HUES6 (cell line): Measurements from ENCODE around the gene ARHGAP8.
"Not testable (repeated sequence)": the region's sequence is repeated elsewhere in the genome, so short reads cannot be mapped to it uniquely, and the experiment has no call there.

Experiments
- H3K27ac ChIP-seq: 2 replicates; pipeline ENCODE4 v1.7.0; 2013; ENCODE audit warnings: low read depth, mild to moderate bottlenecking, low read length, inconsistent platforms
- H3K27me3 ChIP-seq: 2 replicates; pipeline ENCODE4 v1.6.1; 2013; ENCODE audit warnings: low read length; ENCODE audit not compliant: control insufficient read depth, insufficient read depth
- H3K36me3 ChIP-seq: 2 replicates; pipeline ENCODE4 v1.6.1; 2013; ENCODE audit warnings: low read length; ENCODE audit not compliant: control insufficient read depth, insufficient read depth
- H3K4me1 ChIP-seq: 2 replicates; pipeline ENCODE4 v1.6.1; 2013; ENCODE audit warnings: low read length; ENCODE audit not compliant: control insufficient read depth, insufficient read depth
- H3K4me3 ChIP-seq: 2 replicates; pipeline ENCODE4 v1.5.1; 2013; ENCODE audit warnings: low read depth, low read length
- H3K9ac ChIP-seq: one replicate; pipeline ENCODE4 v1.6.1; 2013; ENCODE audit warnings: mild to moderate bottlenecking, low read length
- H3K9me3 ChIP-seq: 2 replicates; pipeline ENCODE4 v1.6.1; 2013; ENCODE audit warnings: low read depth, low read length; ENCODE audit not compliant: control insufficient read depth, insufficient read depth

The ARHGAP8 gene

DNA sequence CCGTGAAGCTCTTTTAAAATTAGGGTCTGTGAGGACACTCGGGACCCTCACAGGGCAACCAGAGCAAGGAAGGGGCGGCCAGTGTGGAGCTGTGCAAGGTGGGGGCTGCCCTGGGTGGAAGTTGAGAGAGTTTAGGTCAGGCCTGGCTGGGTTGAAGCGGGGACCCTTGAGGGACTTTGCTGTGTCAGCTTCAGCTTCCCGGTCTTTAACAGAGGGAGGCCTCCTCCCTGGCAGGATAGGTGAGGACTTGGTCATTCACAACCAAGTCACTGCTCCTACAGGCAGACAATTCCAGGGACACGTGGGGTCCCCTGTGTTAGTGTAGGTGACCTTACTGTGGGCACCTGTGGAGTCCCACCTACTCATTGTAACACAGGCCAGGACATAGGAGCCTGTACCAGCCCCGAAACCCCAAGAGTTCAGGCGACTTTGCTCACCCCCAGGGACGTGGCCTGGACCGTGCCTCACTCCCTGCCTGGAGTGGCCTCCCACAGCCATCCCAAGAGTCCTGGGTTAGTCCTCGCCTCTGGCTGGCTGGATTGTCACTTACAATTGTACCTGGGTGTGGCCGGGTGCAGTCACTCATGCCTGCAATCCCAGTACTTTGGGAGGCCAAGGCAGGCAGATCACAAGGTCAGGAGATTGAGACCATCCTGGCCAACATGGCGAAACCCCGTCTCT is 18.8 kb upstream of the ARHGAP8 start:
- Histone ChIP-seq H3K27ac (no peak overlapping the region), H3K4me1 (peaks cover 16% of the 10 kb centered on the region), H3K9me3 (no peaks in the 10 kb centered on the region)

DNA sequence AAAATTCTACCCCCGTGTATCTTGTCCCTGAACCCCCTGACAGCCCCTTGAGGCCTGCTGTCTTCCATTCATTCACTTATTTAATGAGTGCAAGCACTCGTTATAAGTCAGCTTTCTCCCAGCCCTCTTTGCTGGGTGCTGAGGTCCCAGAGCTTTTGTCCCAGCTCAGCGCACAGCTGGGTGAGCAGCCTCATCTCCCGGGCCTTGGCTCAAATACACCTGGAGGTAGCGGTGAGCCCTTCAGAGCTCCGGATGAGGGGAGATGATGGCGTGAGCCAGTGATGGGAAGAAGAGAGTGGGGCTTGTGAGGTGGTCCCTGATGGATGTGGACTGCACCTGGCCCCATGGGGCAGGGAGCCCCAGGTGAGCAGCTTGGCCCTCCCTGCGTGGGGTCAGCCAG is 18.1 kb upstream of the ARHGAP8 start:
- Histone ChIP-seq H3K9me3 (no peaks in the 10 kb centered on the region), H3K27me3 (no peaks in the 10 kb centered on the region), H3K4me1 (peaks cover 19% of the 10 kb centered on the region), H3K36me3 (peaks cover 6% of the 10 kb centered on the region; the same call in 1 of the 2 replicates), H3K9ac (no peak overlapping the region), H3K27ac (no peak overlapping the region), H3K4me3 (no peak overlapping the region)

More for the DNA sequence above, 18.8 kb upstream of the ARHGAP8 start:
- no peak overlapping the region for H3K9ac ChIP-seq
- no peak overlapping the region for H3K4me3 ChIP-seq
- no peaks in the 10 kb centered on the region for H3K27me3 ChIP-seq
- H3K36me3 ChIP-seq = peaks cover 8% of the 10 kb centered on the region; the same call in 1 of the 2 replicates

DNA sequence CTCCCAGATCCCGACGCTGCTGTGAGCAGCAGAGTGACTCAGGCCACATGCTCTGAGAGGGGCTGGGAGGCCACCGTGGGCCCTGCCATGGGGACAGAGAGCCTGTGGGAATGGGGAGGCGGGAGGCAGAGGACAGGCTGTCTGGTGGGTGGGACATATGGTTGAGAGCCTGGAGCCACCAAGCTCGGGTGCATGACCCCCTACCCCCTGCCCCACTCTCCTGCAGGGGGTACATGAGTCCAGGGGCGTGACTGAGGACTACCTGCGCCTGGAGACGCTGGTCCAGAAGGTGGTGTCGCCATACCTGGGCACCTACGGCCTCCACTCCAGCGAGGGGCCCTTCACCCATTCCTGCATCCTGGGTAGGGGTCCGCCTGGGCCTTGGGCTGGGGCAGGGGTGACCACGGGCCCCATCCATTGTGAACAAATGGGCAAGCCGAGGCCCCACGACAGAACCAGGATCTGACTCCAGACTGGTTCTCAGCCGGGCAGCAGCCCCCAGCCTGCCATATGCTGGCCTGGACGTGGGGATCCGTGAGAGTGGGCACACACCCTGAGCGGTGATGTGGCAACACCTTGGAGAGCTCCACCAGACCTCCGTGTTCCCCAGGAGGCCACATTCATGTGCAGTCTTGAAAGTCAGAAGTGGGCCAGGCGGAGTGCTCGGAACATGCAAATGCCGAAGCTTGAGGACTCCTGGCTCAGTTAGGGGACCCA is 17.4 kb upstream of the ARHGAP8 start:
- Histone ChIP-seq H3K27me3 (no peaks in the 10 kb centered on the region), H3K4me3 (no peak overlapping the region), H3K36me3 (peaks cover 4% of the 10 kb centered on the region; the same call in 1 of the 2 replicates), H3K9me3 (no peaks in the 10 kb centered on the region), H3K9ac (no peak overlapping the region), H3K27ac (no peak overlapping the region), H3K4me1 (peaks cover 22% of the 10 kb centered on the region)

DNA sequence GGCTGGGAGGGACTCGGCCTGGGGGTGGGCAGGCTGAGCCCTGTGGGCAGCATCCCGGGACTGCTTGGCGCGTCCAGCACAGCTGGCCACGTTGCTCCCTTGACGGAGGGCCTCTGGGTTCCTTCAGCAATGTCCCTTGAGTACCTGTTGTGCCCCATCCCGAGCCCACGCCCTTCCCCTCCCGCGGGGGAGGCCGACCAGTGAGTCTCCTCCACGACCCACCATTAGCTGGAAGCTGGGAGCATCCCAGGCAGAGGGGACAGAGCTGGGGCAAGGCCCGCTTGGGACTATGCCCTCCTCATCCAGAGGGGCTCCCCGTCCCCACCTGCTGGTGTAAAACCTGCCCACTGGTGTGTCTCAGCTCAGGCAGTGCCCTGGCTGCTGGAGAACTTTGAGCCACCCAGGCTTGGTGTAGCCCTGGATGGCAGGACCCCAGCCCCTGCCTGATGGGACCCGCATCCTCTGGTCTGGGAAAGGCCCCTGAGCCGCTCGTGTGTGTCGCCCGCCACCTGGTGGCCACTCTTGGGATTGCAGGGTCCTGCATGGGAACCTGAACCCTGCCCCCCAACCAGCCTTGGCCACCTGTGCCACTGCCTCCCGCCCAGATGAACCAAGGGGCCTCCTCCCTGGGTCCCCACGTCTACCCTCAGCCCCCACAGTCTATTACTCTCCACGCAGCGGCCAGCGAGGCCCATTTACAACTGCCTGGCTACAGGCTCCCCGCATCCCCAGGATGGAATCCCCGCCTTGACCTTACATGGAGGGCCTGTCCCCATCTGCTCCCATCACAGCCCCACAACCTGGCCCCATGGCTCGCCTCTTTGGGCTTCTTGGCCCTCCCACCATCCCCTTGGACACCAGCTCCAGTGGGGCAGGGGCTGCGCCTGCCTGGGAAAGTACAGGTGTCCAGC is 16.6 kb upstream of the ARHGAP8 start:
- H3K9me3 ChIP-seq = no peaks in the 10 kb centered on the region

DNA sequence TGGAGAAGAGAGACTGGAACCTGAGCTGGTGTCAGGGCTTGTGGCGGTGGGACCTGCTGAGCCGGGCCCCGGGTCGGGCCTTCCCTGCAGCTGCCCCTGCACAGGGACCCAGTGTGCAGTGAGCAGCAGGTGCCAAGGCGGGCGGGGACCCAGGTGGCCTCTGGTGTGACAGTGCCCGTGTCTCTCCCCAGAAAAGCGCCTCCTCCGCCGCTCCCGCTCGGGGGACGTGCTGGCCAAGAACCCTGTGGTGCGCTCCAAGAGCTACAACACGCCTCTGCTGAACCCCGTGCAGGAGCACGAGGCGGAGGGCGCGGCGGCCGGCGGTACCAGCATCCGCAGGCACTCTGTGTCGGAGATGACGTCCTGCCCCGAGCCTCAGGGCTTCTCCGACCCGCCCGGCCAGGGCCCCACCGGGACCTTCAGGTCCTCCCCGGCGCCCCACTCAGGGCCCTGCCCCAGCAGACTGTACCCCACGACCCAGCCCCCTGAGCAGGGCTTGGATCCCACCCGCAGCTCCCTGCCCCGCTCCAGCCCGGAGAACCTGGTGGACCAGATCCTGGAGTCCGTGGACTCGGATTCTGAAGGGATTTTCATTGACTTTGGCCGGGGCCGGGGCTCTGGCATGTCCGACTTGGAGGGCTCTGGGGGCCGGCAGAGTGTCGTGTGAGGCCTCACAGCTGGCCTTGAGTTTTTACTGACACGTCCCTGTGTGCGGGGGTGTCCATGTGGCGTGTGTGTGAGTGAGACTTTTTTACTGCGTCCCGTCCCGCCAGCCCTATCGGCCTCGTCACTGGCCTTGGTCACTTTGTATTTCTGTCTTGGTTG is 15.6 kb upstream of the ARHGAP8 start:
- Histone ChIP-seq H3K9ac (no peak overlapping the region), H3K4me1 (peaks cover 26% of the 10 kb centered on the region), H3K36me3 (peaks cover 4% of the 10 kb centered on the region; the same call in 1 of the 2 replicates), H3K27me3 (no peaks in the 10 kb centered on the region), H3K27ac (no peak overlapping the region), H3K9me3 (no peaks in the 10 kb centered on the region), H3K4me3 (no peak overlapping the region)

More for the DNA sequence above, 16.6 kb upstream of the ARHGAP8 start:
- H3K27ac ChIP-seq = no peak overlapping the region
- no peak overlapping the region for H3K4me3 ChIP-seq
- H3K27me3 ChIP-seq = no peaks in the 10 kb centered on the region
- peaks cover 4% of the 10 kb centered on the region; the same call in 1 of the 2 replicates for H3K36me3 ChIP-seq
- H3K9ac ChIP-seq = no peak overlapping the region
- H3K4me1 ChIP-seq = peaks cover 26% of the 10 kb centered on the region

DNA sequence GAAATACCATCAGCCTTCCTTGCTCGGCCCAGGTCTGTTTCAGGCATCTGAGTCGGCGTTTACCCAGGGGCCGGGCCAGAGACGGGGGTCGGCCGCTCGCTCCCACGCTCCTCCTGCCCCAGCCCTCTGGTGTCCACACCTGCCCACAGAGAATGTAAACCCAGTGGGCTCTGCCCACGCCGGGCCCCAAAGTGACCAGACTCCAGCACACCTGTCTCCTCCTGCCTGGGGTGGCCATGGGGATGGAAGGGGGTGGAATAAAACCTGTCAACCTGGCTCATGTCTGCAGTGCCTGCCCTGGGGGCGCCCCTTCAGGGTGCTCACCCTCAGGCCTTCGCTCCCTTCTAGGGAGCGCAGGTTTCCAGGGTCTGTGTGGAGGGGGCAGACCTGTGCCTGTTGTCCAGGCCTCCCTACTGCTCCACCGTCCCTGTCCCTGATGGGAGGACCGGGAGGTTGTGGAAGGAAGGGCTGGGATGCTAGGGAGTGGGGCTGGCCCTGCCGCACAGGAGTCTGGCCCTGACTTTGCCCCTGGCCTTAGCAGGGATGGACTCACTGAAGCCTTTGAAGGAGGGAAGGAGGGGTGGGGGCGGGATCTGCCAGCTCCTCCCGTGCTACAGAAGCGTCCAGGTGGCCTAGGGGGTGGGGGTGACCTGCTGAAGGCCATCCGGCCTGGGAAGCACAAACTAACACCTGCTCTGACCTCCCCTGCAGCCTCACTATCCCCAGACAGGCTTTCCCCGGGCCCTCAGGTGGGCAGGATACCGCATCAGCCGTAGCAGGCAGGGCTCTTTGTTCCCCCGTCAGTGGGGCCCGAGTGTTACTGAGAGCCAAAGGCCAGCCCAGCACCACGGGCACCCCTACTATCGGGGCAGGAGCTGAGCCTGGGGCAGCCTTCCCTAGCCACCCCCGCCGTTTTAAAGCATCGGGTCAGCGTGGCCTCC is 14.7 kb upstream of the ARHGAP8 start:
- no peaks in the 10 kb centered on the region for H3K9me3 ChIP-seq
- H3K9ac ChIP-seq = peak overlapping the region; percentile 15
- no peaks in the 10 kb centered on the region for H3K27me3 ChIP-seq
- H3K36me3 ChIP-seq = peaks cover 2% of the 10 kb centered on the region; the same call in 1 of the 2 replicates
- H3K4me3 ChIP-seq = no peak overlapping the region
- peaks cover 26% of the 10 kb centered on the region for H3K4me1 ChIP-seq
- no peak overlapping the region for H3K27ac ChIP-seq

DNA sequence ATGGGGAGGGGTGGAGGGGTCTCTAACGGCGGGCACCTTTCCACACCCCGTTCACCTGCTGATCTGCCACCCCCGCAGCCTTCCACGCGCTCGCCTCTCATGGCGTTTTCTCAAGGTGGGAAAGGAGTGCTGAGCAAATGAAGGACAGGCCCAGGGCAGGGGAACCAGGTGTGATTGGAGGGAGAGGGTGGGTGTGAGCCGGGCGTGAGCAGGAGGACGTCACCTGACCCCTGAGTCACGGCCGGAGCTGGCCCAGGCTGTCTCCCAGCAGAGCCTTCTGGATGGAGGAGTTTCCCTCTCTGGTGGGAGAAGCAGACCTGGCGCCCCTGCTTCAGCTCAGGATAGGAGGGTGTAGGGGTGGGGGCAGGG is 14.0 kb upstream of the ARHGAP8 start:
- no peak overlapping the region for H3K27ac ChIP-seq
- H3K4me3 ChIP-seq = no peak overlapping the region
- H3K36me3 ChIP-seq = no peaks in the 10 kb centered on the region
- no peak overlapping the region for H3K9ac ChIP-seq
- H3K9me3 ChIP-seq = no peaks in the 10 kb centered on the region
- peaks cover 26% of the 10 kb centered on the region for H3K4me1 ChIP-seq
- peaks cover 2% of the 10 kb centered on the region; the same call in 1 of the 2 replicates for H3K27me3 ChIP-seq

DNA sequence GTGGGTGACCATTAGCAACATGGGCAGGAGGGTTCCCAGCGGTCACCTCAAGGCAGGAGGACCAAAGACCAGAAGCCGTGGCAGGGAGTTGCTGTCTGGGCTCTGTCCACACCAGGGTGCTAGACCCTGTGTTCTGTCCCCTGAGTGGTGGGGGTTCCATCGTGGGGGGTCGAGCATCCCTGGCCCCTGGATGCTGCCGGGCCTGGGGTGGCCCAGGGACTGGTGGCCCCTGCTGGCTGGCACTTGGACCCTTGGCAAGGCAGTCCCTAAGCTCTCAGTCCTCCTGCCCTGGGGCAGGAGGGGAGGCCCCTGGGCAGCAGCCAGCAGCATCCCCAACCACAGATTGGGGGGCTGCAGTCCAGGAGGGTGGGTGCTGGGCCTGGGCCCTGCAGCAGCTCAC is 13.4 kb upstream of the ARHGAP8 start:
- Histone ChIP-seq H3K4me1 (peaks cover 26% of the 10 kb centered on the region), H3K36me3 (no peaks in the 10 kb centered on the region), H3K9me3 (no peaks in the 10 kb centered on the region), H3K27me3 (peaks cover 2% of the 10 kb centered on the region; the same call in 1 of the 2 replicates), H3K4me3 (no peak overlapping the region), H3K9ac (no peak overlapping the region), H3K27ac (no peak overlapping the region)

DNA sequence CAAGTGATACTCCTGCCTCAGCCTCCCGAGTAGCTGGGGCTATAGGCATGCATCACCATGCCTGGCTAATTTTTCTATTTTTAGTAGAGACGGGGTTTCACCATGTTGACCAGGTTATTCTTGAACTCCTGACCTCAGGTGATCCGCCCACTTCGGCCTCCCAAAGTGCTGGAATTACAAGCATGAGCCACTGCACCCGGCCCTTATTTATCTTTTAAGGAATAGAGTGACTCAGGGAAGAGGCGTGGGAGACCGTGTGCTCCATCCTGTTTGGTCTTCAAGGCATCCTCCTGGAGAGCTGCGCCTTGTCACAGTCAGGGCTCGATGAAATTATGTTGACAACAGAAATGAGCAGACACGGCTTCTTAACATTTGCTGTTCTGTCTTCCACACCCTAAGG is 12.7 kb upstream of the ARHGAP8 start:
- not testable (repeated sequence) for H3K27me3 ChIP-seq, H3K9me3 ChIP-seq, H3K36me3 ChIP-seq, H3K27ac ChIP-seq, H3K4me3 ChIP-seq, H3K9ac ChIP-seq
- H3K4me1 ChIP-seq = peaks cover 26% of the 10 kb centered on the region
